Gastrocnemius medialis (tissue), 4 donors: ENCODE results near the gene PRUNE2.

Experiments used
- CTCF ChIP-seq, 5 experiments: fragments of 450-650 bp in 3 of 5; fragments of 200-600 bp in 2 of 5; sonication (generic) in 2 of 5; IDR thresholded peaks in 4 of 5; conservative IDR thresholded peaks in 1 of 5; 1 replicate in 4 of 5; 2 replicates in 1 of 5; pipeline ENCODE4 v1.5.1; 2016 to 2019; ENCODE audit warnings: antibody characterized with exemption in 5 of 5, mild to moderate bottlenecking in 3 of 5, moderate library complexity in 3 of 5
- POLR2A ChIP-seq, 2 donors: fragments of 450-650 bp; IDR thresholded peaks; one replicate each; pipeline ENCODE4 v1.6.1; 2017; ENCODE audit warnings: antibody characterized with exemption in 2 of 2, mild to moderate bottlenecking in 2 of 2, moderate library complexity in 2 of 2

- TF ChIP-seq CTCF (IDR thresholded peaks at IDR 0.05 in 4 of 5, conservative IDR thresholded peaks at IDR 0.05 in 1 of 5) (no peak), POLR2A (IDR thresholded peaks at IDR 0.05) (no peak)
These were observed 70.2 kb downstream of the PRUNE2 start for GRCh38 chr9:76835571-76836283.
